CD4-positive, alpha-beta T cell treated with Interleukin-15 for 4 hours (primary cell): Measurements from ENCODE around the gene CCDC88A.
"Not testable (repeated sequence)": the region's sequence is repeated elsewhere in the genome, so short reads cannot be mapped to it uniquely, and the experiment has no call there.

ENCODE experiments used
- DNase-seq: peaks from one replicate; pipeline ENCODE4 v3.0.0-alpha.2; 2020; ENCODE audit warnings: low spot score

Gene CCDC88A

GRCh38 chr2:55302241-55302640, 117.4 kb downstream of the CCDC88A start:
- no peak for DNase-seq

- no peak for DNase-seq
Observed at GRCh38 chr2:55301277-55301676, 118.4 kb downstream of the CCDC88A start.

GRCh38 chr2:55296393-55296792, 123.3 kb downstream of the CCDC88A start:
- DNase-seq: no peak

GRCh38 chr2:55283083-55283482, 136.6 kb downstream of the CCDC88A start:
- DNase-seq: no peak

GRCh38 chr2:55282110-55282917, 137.3 kb downstream of the CCDC88A start:
- peak; percentile 87 for DNase-seq

GRCh38 chr2:55280851-55281546, 138.7 kb downstream of the CCDC88A start:
- not testable (repeated sequence) for DNase-seq

GRCh38 chr2:55279859-55280424, 139.7 kb downstream of the CCDC88A start:
- not testable (repeated sequence) for DNase-seq

GRCh38 chr2:55279214-55279835, 140.3 kb downstream of the CCDC88A start:
- not testable (repeated sequence) for DNase-seq

- DNase-seq: no peak
Observed at GRCh38 chr2:55277310-55277709, 142.3 kb downstream of the CCDC88A start.

- DNase-seq: not testable (repeated sequence)
Observed at GRCh38 chr2:55274346-55274745, 145.3 kb downstream of the CCDC88A start.

GRCh38 chr2:55269645-55269990, 150.0 kb downstream of the CCDC88A start:
- DNase-seq: peak; percentile 5

GRCh38 chr2:55268907-55269644, 150.6 kb downstream of the CCDC88A start, which contains the start of gene MTIF2:
Gene MTIF2 (minus strand): TSS chr2:55269231. CDS start chr2:55263858, 5,373 bp downstream.
- DNase-seq: peak; percentile 90

- DNase-seq: no peak
Observed at GRCh38 chr2:55268288-55268906, 151.3 kb downstream of the CCDC88A start.

GRCh38 chr2:55259586-55259985, 160.1 kb downstream of the CCDC88A start:
- DNase-seq: not testable (repeated sequence)

GRCh38 chr2:55252832-55253231, 166.8 kb downstream of the CCDC88A start:
- DNase-seq: no peak

GRCh38 chr2:55247025-55247424, 172.6 kb downstream of the CCDC88A start:
- DNase-seq: no peak

GRCh38 chr2:55245411-55245810, 174.2 kb downstream of the CCDC88A start:
- DNase-seq: no peak

- DNase-seq: no peak
Observed at GRCh38 chr2:55242617-55243016, 177.0 kb downstream of the CCDC88A start.

- not testable (repeated sequence) for DNase-seq
Observed at GRCh38 chr2:55241582-55241981, 178.1 kb downstream of the CCDC88A start.

- no peak for DNase-seq
Observed at GRCh38 chr2:55239656-55240222, 179.9 kb downstream of the CCDC88A start.
